Esophagus muscularis mucosa (tissue), 4 donors: Measurements from ENCODE around the gene LALBA. TPM values are rescaled to one million over a fixed set of nuclear protein-coding genes. Genes with fewer than 3 reads are reported as not detected.
A peak's percentile ranks its signal among the peaks of the same experiment; 100 is the strongest.
"Not testable (repeated sequence)": the region's sequence is repeated elsewhere in the genome, so short reads cannot be mapped to it uniquely, and the experiment has no call there.

Experiments used
- DNase-seq: peaks from one replicate; pipeline ENCODE4 v3.0.0-alpha.2; 2017; ENCODE audit errors: extremely low spot score
- H3K27ac ChIP-seq, 4 donors: fragments of 200-600 bp; sonication (generic); replicated peaks in 1 of 4; 1 replicate in 3 of 4; 2 replicates in 1 of 4; pipeline ENCODE4 v1.5.1; 2016 to 2019; ENCODE audit warnings: mild to moderate bottlenecking in 1 of 4
- H3K27me3 ChIP-seq, 4 donors: fragments of 200-600 bp; sonication (generic); one replicate each; pipeline versions ENCODE4 v1.5.1 to v1.6.0; 2016 to 2019
- H3K36me3 ChIP-seq, 4 donors: fragments of 200-600 bp; sonication (generic); one replicate each; pipeline ENCODE4 v1.5.1; 2016 to 2019
- H3K4me1 ChIP-seq, 4 donors: fragments of 200-600 bp; sonication (generic); one replicate each; pipeline ENCODE4 v1.5.1; 2016 to 2019
- H3K4me3 ChIP-seq, 4 donors: fragments of 200-600 bp; sonication (generic); 1 replicate in 2 of 4; 2 replicates in 2 of 4; pipeline ENCODE4 v1.5.1; 2016 to 2019; ENCODE audit warnings: mild to moderate bottlenecking in 4 of 4, moderate library complexity in 1 of 4
- H3K9me3 ChIP-seq, 4 donors: fragments of 200-600 bp; sonication (generic); 1 replicate in 3 of 4; 2 replicates in 1 of 4; pipeline ENCODE4 v1.5.1; 2016 to 2019
- CTCF ChIP-seq, 3 experiments: fragments of 200-600 bp in 2 of 3; fragments of 450-650 bp in 1 of 3; sonication (generic) in 2 of 3; IDR thresholded peaks; one replicate each; pipeline ENCODE4 v1.5.1; 2017 to 2019; ENCODE audit warnings: antibody characterized with exemption in 3 of 3, mild to moderate bottlenecking in 2 of 3, moderate library complexity in 1 of 3
- EP300 ChIP-seq: sonication (generic); formaldehyde crosslinking; IDR thresholded peaks from one replicate; pipeline ENCODE4 v1.6.1; 2017; ENCODE audit warnings: antibody characterized with exemption
- POLR2A ChIP-seq: fragments of 450-650 bp; IDR thresholded peaks from one replicate; pipeline ENCODE4 v1.6.1; 2017; ENCODE audit warnings: antibody characterized with exemption, moderate library complexity, mild to moderate bottlenecking, low read depth
- POLR2AphosphoS5 ChIP-seq, 2 donors: sonication (generic); formaldehyde crosslinking; IDR thresholded peaks; one replicate each; pipeline ENCODE4 v1.6.1; 2017; ENCODE audit warnings: antibody characterized with exemption in 2 of 2
- WGBS: methylation state at CpG from one replicate; pipeline ENCODE4 v1.1.5; 2018; 5-methylcytosine and 5-hydroxymethylcytosine counted together
- intact Hi-C: fragments of 100-400 bp; cut with DNase I; formaldehyde crosslinking; loops from one replicate; pipeline ENCODE4 v1.15.1; 2023
- total RNA-seq, 4 donors: library from RNA; depleted of rRNA; stranded (reverse); fragments of >200 nt; gene quantifications; one replicate each; pipeline versions ENCODE4 v1.1.0 to v1.2.1, GENCODE V29; 2016

Gene LALBA
- total RNA-seq, 4 donors from 2014 or later: not detected

- H3K36me3 ChIP-seq, H3K4me3 ChIP-seq, H3K27ac ChIP-seq, H3K27me3 ChIP-seq, DNase-seq, H3K4me1 ChIP-seq, H3K9me3 ChIP-seq, intact Hi-C loops: not testable (repeated sequence)
- WGBS: 92% methylated on average over 1 of the region's 3 CpGs
Observed at GRCh38 chr12:48547012-48547411, 22.8 kb downstream of the LALBA start.

- intact Hi-C loops: no loop called here
- H3K36me3 ChIP-seq: no peaks in the 10 kb centered on the region
- 52% methylated on average over 4 of the region's 4 CpGs for WGBS
Observed at GRCh38 chr12:48545833-48546469, 23.9 kb downstream of the LALBA start.

GRCh38 chr12:48542300-48542928 is 27.4 kb downstream of the LALBA start:
- Histone ChIP-seq H3K27me3 (peaks cover 0 to 7% (median 0%) of the 10 kb centered on the region in 4 donors), H3K4me1 (no peaks in the 10 kb centered on the region), H3K4me3 (no peak overlapping the region), H3K27ac (no peak overlapping the region), H3K36me3 (no peaks in the 10 kb centered on the region), H3K9me3 (no peaks in the 10 kb centered on the region)
- 45% methylated on average over 8 of the region's 8 CpGs for whole genome bisulfite sequencing
- no peak for DNase-seq
- TF ChIP-seq POLR2A (no peak), CTCF (IDR thresholded peaks at IDR 0.05) (peak; percentile 39 to 54 (median 43))
- intact Hi-C loops: loop anchor here (5.0 kb wide), 1 partner anchor 75 kb away; no protein-coding TSS in a partner anchor

More at GRCh38 chr12:48545833-48546469, 23.9 kb downstream of the LALBA start:
- Histone ChIP-seq H3K27me3 (no peaks in the 10 kb centered on the region), H3K9me3 (peaks cover 0 to 7% (median 0%) of the 10 kb centered on the region in 4 donors), H3K4me3 (no peak overlapping the region), H3K27ac (no peak overlapping the region), H3K4me1 (no peaks in the 10 kb centered on the region)
- no peak for DNase-seq
- TF ChIP-seq POLR2A: no peak
- no peak for TF ChIP-seq CTCF (IDR thresholded peaks at IDR 0.05)
- TF ChIP-seq EP300: no peak
- TF ChIP-seq POLR2AphosphoS5 (IDR thresholded peaks at IDR 0.05): no peak

- no peak overlapping the region for H3K4me3 ChIP-seq
- no peak for DNase-seq
- peaks cover 0 to 8% (median 2%) of the 10 kb centered on the region in 4 donors for H3K9me3 ChIP-seq
- no peaks in the 10 kb centered on the region for H3K36me3 ChIP-seq
- TF ChIP-seq EP300: no peak
- TF ChIP-seq POLR2AphosphoS5 (IDR thresholded peaks at IDR 0.05): no peak
- TF ChIP-seq POLR2A: no peak
- no peak for TF ChIP-seq CTCF (IDR thresholded peaks at IDR 0.05)
- WGBS: 82% methylated on average over 1 of the region's 1 CpG
- peaks cover 0 to 7% (median 0%) of the 10 kb centered on the region in 4 donors for H3K27me3 ChIP-seq
- H3K27ac ChIP-seq: no peak overlapping the region
- intact Hi-C loops: no loop called here
- no peaks in the 10 kb centered on the region for H3K4me1 ChIP-seq
Observed at GRCh38 chr12:48536602-48537001, 33.2 kb downstream of the LALBA start.

GRCh38 chr12:48532601-48533000 is 37.2 kb downstream of the LALBA start:
- H3K9me3 ChIP-seq: peaks cover 0 to 8% (median 2%) of the 10 kb centered on the region in 4 donors
- intact Hi-C loops: no loop called here
- DNase-seq: no peak

More at GRCh38 chr12:48532601-48533000, 37.2 kb downstream of the LALBA start:
- H3K4me3 ChIP-seq: no peak overlapping the region
- H3K27me3 ChIP-seq: no peaks in the 10 kb centered on the region
- TF ChIP-seq CTCF (IDR thresholded peaks at IDR 0.05): no peak
- TF ChIP-seq POLR2AphosphoS5 (IDR thresholded peaks at IDR 0.05): no peak
- TF ChIP-seq EP300: no peak
- no peak for TF ChIP-seq POLR2A
- H3K36me3 ChIP-seq: no peaks in the 10 kb centered on the region
- H3K4me1 ChIP-seq: no peaks in the 10 kb centered on the region
- no peak overlapping the region for H3K27ac ChIP-seq
